Loucy (cell line): ENCODE measurements around the gene PMF1.

Experiments used
- H2AFZ ChIP-seq: fragments of 200-600 bp; sonication (generic); 2 replicates; pipeline ENCODE4 v1.6.0; 2016; ENCODE audit warnings: antibody characterized with exemption, mild to moderate bottlenecking, low read length, moderate library complexity
- H3F3A ChIP-seq: fragments of 200-600 bp; 2 replicates; pipeline ENCODE4 v1.6.0; 2016; ENCODE audit warnings: antibody characterized with exemption, low read depth, mild to moderate bottlenecking
- H3K27me3 ChIP-seq: fragments of 200-600 bp; sonication (generic); 2 replicates; pipeline ENCODE4 v1.6.1; 2014; ENCODE audit warnings: low read length, mild to moderate bottlenecking; ENCODE audit not compliant: insufficient read depth, poor library complexity, severe bottlenecking
- H3K36me3 ChIP-seq: fragments of 200-600 bp; sonication (generic); 2 replicates; pipeline ENCODE4 v1.6.1; 2016; ENCODE audit warnings: low read length; ENCODE audit not compliant: insufficient read depth
- H3K4me1 ChIP-seq: fragments of 200-600 bp; sonication (generic); 2 replicates; pipeline ENCODE4 v1.5.1; 2014; ENCODE audit warnings: low read length, mild to moderate bottlenecking; ENCODE audit not compliant: insufficient read depth, poor library complexity, severe bottlenecking
- H3K4me2 ChIP-seq: fragments of 200-600 bp; sonication (generic); 2 replicates; pipeline ENCODE4 v1.6.0; 2014; ENCODE audit warnings: antibody characterized with exemption, low read length, low read depth, mild to moderate bottlenecking; ENCODE audit not compliant: poor library complexity, severe bottlenecking
- H3K4me3 ChIP-seq: fragments of 200-600 bp; sonication (generic); 2 replicates; pipeline ENCODE4 v1.5.1; 2014; ENCODE audit warnings: low read length, mild to moderate bottlenecking, mixed read lengths; ENCODE audit not compliant: poor library complexity, severe bottlenecking
- H3K79me2 ChIP-seq: fragments of 200-600 bp; sonication (generic); 2 replicates; pipeline ENCODE4 v1.6.1; 2014; ENCODE audit warnings: low read length; ENCODE audit not compliant: insufficient read depth
- H3K9ac ChIP-seq: fragments of 200-600 bp; sonication (generic); 2 replicates; pipeline ENCODE4 v1.6.0; 2014; ENCODE audit warnings: mild to moderate bottlenecking, low read depth, low read length, moderate library complexity; ENCODE audit not compliant: poor library complexity, severe bottlenecking
- H3K9me2 ChIP-seq: fragments of 200-600 bp; sonication (generic); replicated peaks from 2 replicates; pipeline ENCODE4 v1.6.1; 2016; ENCODE audit warnings: low read depth, low read length, mixed read lengths
- H3K9me3 ChIP-seq: fragments of 200-600 bp; sonication (generic); 2 replicates; pipeline ENCODE4 v1.6.1; 2014; ENCODE audit warnings: mild to moderate bottlenecking, antibody characterized with exemption, low read length, low read depth; ENCODE audit not compliant: insufficient read depth
- H4K20me1 ChIP-seq: fragments of 200-600 bp; sonication (generic); 2 replicates; pipeline ENCODE4 v1.6.0; 2014; ENCODE audit warnings: antibody characterized with exemption, low read length, mild to moderate bottlenecking; ENCODE audit not compliant: insufficient read depth, poor library complexity, severe bottlenecking
- CTCF ChIP-seq: fragments of 200-600 bp; sonication (generic); conservative IDR thresholded peaks from 2 replicates; pipeline ENCODE4 v1.5.1; 2014; ENCODE audit warnings: mild to moderate bottlenecking, antibody characterized with exemption, low read length
- EZH2phosphoT487 ChIP-seq: fragments of 200-600 bp; IDR thresholded peaks from 2 replicates; pipeline ENCODE4 v1.6.1; 2018; ENCODE audit warnings: antibody characterized with exemption, mild to moderate bottlenecking, moderate library complexity, borderline replicate concordance

The PMF1 gene

GRCh38 chr1:156238248-156238647 is 25.4 kb downstream of the PMF1 start:
- H3K9me3 ChIP-seq = no peaks in the 10 kb centered on the region

GRCh38 chr1:156241311-156241811 is 28.6 kb downstream of the PMF1 start:
- Histone ChIP-seq H3K4me2 (no peak overlapping the region), H3K9me2 (no peaks in the 10 kb centered on the region), H3K36me3 (peaks cover 24% of the 10 kb centered on the region; the same call in 1 of the 2 replicates), H2AFZ (no peak overlapping the region), H3K79me2 (no peaks in the 10 kb centered on the region), H3K4me3 (no peak overlapping the region), H3K9me3 (no peaks in the 10 kb centered on the region), H3K4me1 (no peaks in the 10 kb centered on the region), H3K9ac (no peak overlapping the region), H3F3A (no peaks in the 10 kb centered on the region), H3K27me3 (no peaks in the 10 kb centered on the region), H4K20me1 (no peaks in the 10 kb centered on the region)
- TF ChIP-seq CTCF = no peak
- TF ChIP-seq EZH2phosphoT487 = no peak

More at GRCh38 chr1:156238248-156238647, 25.4 kb downstream of the PMF1 start:
- Histone ChIP-seq H3K4me1 (no peaks in the 10 kb centered on the region), H3K79me2 (no peaks in the 10 kb centered on the region), H3K9ac (no peak overlapping the region), H4K20me1 (no peaks in the 10 kb centered on the region), H3K36me3 (peaks cover 25% of the 10 kb centered on the region; the same call in 1 of the 2 replicates), H2AFZ (no peak overlapping the region), H3K4me2 (no peak overlapping the region), H3F3A (no peaks in the 10 kb centered on the region), H3K4me3 (no peak overlapping the region), H3K9me2 (no peaks in the 10 kb centered on the region), H3K27me3 (no peaks in the 10 kb centered on the region)
- TF ChIP-seq EZH2phosphoT487 (no peak), CTCF (no peak)

DNA sequence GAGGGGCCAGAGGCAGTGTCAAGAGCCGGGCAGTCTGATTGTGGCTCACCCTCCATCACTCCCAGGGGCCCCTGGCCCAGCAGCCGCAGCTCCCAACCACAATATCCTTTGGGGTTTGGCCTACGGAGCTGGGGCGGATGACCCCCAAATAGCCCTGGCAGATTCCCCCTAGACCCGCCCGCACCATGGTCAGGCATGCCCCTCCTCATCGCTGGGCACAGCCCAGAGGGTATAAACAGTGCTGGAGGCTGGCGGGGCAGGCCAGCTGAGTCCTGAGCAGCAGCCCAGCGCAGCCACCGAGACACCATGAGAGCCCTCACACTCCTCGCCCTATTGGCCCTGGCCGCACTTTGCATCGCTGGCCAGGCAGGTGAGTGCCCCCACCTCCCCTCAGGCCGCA is 29.1 kb downstream of the PMF1 start, which contains the start of gene BGLAP:
TSS of gene BGLAP (plus strand) at position 259 of the 400 bp plus-strand sequence. CDS start at position 307, 48 bp downstream.
- no peaks in the 10 kb centered on the region for H3K4me1 ChIP-seq
- no peak within 1 kb of the TSS for H3K4me2 ChIP-seq
- H3K79me2 ChIP-seq = no peaks in the 10 kb centered on the region
- no peak within 1 kb of the TSS for H3K9ac ChIP-seq
- H4K20me1 ChIP-seq = no peaks in the 10 kb centered on the region
- no peaks in the 10 kb centered on the region for H3K27me3 ChIP-seq
- H3K9me3 ChIP-seq = no peaks in the 10 kb centered on the region
- H3K9me2 ChIP-seq = no peaks in the 10 kb centered on the region
- peaks cover 19% of the 10 kb centered on the region; the same call in 1 of the 2 replicates for H3K36me3 ChIP-seq
- H3F3A ChIP-seq = no peaks in the 10 kb centered on the region
- TF ChIP-seq CTCF (no peak), EZH2phosphoT487 (no peak)
- H2AFZ ChIP-seq = no peak within 1 kb of the TSS
- no peak within 1 kb of the TSS for H3K4me3 ChIP-seq
